GM10266 (cell line): ENCODE measurements around the gene PINLYP.
"Not testable (repeated sequence)": the region's sequence is repeated elsewhere in the genome, so short reads cannot be mapped to it uniquely, and the experiment has no call there.

Source experiments
- DNase-seq: peaks from one replicate; pipeline ENCODE4 v3.0.0; 2012; ENCODE audit errors: extremely low spot score
- CTCF ChIP-seq: IDR thresholded peaks from 2 replicates; pipeline ENCODE4 v1.5.1; 2012; ENCODE audit warnings: mild to moderate bottlenecking, low read depth; ENCODE audit not compliant: control insufficient read depth, insufficient read depth; ENCODE audit errors: missing control alignments

PINLYP gene

GRCh38 chr19:43595605-43595998, 20.0 kb downstream of the PINLYP start:
- DNase-seq = no peak
- TF ChIP-seq CTCF = no peak

DNA sequence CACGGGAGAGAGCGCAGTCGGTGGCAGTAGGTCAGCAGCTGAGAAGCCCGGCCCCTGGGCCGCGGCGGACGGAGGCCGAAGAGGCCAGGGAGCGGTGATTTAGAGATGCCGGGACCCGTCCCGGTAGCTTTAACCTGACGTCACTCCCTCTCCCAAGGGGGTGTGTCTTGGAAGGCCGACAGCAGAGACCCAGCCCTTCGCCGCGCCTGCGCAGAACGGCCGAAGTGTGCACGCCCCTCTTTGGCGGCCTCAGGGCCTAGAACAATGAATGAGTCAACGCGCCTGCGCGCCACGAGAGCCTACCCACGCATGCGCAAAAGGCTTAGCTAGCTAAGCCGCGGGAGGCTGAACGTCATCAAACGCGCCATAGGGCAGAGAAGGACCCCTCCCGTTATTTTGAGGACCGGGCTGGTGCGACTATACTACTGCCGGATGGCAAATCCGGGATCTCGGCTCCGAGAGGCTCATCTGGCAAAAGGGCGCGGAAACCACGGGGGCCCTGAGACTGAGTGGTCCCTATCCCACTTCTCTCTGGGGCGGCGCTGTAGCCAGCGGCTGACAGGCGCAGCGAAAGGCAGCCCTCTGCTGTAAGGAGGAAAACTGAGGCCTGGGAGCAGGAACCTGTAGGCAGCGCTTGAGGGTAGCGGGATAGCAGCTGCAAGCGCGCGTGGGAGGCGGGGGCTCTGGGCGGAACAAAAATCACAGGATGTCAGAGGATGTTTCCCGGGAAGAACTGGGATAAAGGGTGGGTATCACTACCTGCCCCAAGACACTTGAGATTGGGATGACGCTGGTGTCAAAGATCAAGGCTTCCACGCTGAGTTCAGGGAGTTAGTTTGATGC, 20.6 kb downstream of the PINLYP start, which contains the start of the genes IRGQ and ZNF576:
IRGQ (minus strand) TSS at position 136 of the 843 bp plus-strand sequence. CDS start 796 bp downstream, outside the sequence.
ZNF576 (plus strand) TSS at position 597 of the 843 bp plus-strand sequence. CDS start 514 bp downstream, outside the sequence.
- TF ChIP-seq CTCF = no peak
- peak; percentile 99 for DNase-seq

DNA sequence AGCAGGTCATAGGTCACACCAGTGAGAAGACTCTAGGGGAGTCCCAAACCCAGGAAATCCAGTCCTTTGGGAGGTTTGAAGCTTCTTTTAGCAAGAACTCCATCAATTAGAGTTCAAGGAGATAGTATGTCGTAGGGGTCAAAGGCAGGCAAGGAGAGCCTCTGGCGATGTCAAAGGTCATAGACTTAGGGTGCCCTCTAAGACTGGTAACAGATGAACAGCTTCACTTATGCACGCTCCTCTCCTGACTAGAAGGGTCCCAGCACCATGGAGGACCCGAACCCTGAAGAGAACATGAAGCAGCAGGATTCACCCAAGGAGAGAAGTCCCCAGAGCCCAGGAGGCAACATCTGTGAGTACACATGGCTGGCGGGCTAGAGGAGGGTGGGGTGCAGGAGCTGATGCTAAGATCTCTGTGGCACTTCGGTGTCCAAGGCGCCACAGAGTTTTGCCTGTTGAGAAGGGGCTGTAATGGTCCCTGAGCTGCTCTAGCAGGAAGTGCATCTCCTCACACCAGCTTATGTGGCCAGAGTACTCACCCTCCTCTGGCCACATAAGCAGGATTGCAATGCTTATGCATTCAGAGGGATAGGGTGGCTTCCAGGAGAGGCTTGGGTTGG, 21.4 kb downstream of the PINLYP start:
- TF ChIP-seq CTCF = no peak
- DNase-seq = no peak

GRCh38 chr19:43597876-43598275, 22.3 kb downstream of the PINLYP start:
- TF ChIP-seq CTCF = no peak
- no peak for DNase-seq

DNA sequence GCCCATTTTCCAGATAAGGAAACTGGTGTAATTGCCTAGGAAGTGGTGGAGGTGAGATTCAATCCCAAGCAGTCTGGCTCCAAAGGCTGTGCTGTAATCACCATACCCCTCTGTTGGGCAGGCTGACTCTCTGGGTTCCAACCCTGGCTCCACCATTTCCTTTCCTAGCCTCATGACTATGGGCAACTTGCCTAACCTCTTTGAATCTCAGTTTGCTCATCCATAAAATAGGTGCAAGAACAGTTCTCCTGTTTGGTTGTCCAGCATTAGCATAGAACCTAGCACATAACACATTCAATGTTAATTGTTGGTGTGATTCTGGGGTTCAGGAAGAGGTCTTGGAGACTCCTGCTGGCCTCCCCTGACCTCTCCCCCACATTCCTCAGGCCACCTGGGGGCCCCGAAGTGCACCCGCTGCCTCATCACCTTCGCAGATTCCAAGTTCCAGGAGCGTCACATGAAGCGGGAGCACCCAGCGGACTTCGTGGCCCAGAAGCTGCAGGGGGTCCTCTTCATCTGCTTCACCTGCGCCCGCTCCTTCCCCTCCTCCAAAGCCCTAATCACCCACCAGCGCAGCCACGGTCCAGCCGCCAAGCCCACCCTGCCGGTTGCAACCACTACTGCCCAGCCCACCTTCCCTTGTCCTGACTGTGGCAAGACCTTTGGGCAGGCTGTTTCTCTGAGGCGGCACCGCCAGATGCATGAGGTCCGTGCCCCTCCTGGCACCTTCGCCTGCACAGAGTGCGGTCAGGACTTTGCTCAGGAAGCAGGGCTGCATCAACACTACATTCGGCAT, 23.0 kb downstream of the PINLYP start:
- no peak for DNase-seq
- no peak for TF ChIP-seq CTCF

DNA sequence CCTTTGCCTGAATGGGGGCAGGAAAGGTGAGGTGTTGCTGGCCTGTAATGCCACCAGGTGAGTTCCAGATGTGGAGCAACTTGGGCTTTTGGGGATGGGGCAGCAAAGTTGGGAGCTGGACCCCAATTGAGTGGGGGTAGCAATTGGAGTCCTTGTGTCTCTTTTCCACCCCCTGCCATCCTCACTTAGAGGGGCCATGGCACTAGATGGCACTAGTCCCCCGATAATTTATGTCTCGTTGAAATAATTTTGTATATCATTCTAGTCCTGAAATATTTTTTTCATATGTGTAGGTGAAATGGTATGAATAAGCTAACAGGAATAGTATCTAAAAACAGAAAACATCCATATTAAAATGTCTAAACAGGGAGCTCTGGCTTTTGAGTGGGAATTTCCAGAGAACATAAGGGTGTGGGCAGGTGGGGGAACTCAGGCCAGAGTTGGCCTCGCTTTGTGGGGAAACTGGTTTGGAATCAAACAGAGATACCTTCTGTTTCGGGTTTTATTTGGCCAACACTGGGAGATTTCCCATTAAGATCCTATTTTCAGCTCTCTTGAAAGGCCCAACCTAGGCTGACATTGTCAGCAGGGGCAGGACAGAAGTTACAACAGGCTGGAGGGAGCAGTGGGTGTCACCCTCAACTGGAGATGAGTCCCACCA, 24.2 kb downstream of the PINLYP start:
- no peak for TF ChIP-seq CTCF
- no peak for DNase-seq

GRCh38 chr19:43600326-43600725, 24.7 kb downstream of the PINLYP start:
- DNase-seq = not testable (repeated sequence)
